Measurements from ENCODE around the gene SUZ12. TPM values are rescaled to one million over a fixed set of nuclear protein-coding genes. Genes with fewer than 3 reads are reported as not detected.
"Not testable (repeated sequence)": the region's sequence is repeated elsewhere in the genome, so short reads cannot be mapped to it uniquely, and the experiment has no call there.

The SUZ12 gene
- total RNA-seq, 1 donor from 2014 or later = 17.4 TPM

- TF ChIP-seq CTCF (IDR thresholded peaks at IDR 0.05; ENCODE audit: insufficient read depth, low read length, severe bottlenecking) = no peak
- Histone ChIP-seq H3K36me3 (ENCODE audit: control insufficient read depth, insufficient read depth, low read length) (no peaks in the 10 kb centered on the region), H3K27me3 (ENCODE audit: control insufficient read depth, insufficient read depth, low read length) (no peaks in the 10 kb centered on the region), H3K4me3 (ENCODE audit: low read depth, low read length) (no peak overlapping the region)
- no peak for FAIRE-seq
- peak; percentile 53 for DNase-seq (ENCODE audit: low read depth)
Measured at GRCh38 chr17:32019228-32019627, 82.4 kb downstream of the SUZ12 start.

GRCh38 chr17:32020943-32021614 lies 84.3 kb downstream of the SUZ12 start:
- DNase-seq (ENCODE audit: low read depth) (no peak), FAIRE-seq (no peak)
- H3K36me3 ChIP-seq (ENCODE audit: control insufficient read depth, insufficient read depth, low read length) = no peaks in the 10 kb centered on the region
- H3K4me3 ChIP-seq (ENCODE audit: low read depth, low read length) = no peak overlapping the region
- TF ChIP-seq CTCF (IDR thresholded peaks at IDR 0.05; ENCODE audit: insufficient read depth, low read length, severe bottlenecking) = no peak
- no peaks in the 10 kb centered on the region for H3K27me3 ChIP-seq (ENCODE audit: control insufficient read depth, insufficient read depth, low read length)

- DNase-seq (ENCODE audit: low read depth) = no peak
- Histone ChIP-seq H3K27me3 (ENCODE audit: control insufficient read depth, insufficient read depth, low read length) (no peaks in the 10 kb centered on the region), H3K4me3 (ENCODE audit: low read depth, low read length) (no peak overlapping the region), H3K36me3 (ENCODE audit: control insufficient read depth, insufficient read depth, low read length) (no peaks in the 10 kb centered on the region)
- FAIRE-seq = no peak
- no peak for TF ChIP-seq CTCF (IDR thresholded peaks at IDR 0.05; ENCODE audit: insufficient read depth, low read length, severe bottlenecking)
Measured at GRCh38 chr17:32021615-32021955, 84.8 kb downstream of the SUZ12 start.

GRCh38 chr17:32022554-32022953 lies 85.7 kb downstream of the SUZ12 start:
- not testable (repeated sequence) for H3K36me3 ChIP-seq (ENCODE audit: control insufficient read depth, insufficient read depth, low read length); FAIRE-seq

GRCh38 chr17:32027271-32027670 lies 90.5 kb downstream of the SUZ12 start:
- FAIRE-seq; DNase-seq (ENCODE audit: low read depth); H3K36me3 ChIP-seq (ENCODE audit: control insufficient read depth, insufficient read depth, low read length); H3K27me3 ChIP-seq (ENCODE audit: control insufficient read depth, insufficient read depth, low read length); H3K4me3 ChIP-seq (ENCODE audit: low read depth, low read length): not testable (repeated sequence)

More at GRCh38 chr17:32022554-32022953, 85.7 kb downstream of the SUZ12 start:
- not testable (repeated sequence) for H3K4me3 ChIP-seq (ENCODE audit: low read depth, low read length); H3K27me3 ChIP-seq (ENCODE audit: control insufficient read depth, insufficient read depth, low read length); DNase-seq (ENCODE audit: low read depth)

GRCh38 chr17:32033223-32033622 lies 96.4 kb downstream of the SUZ12 start:
- DNase-seq (ENCODE audit: low read depth) (no peak), FAIRE-seq (no peak)
- no peak for TF ChIP-seq CTCF (IDR thresholded peaks at IDR 0.05; ENCODE audit: insufficient read depth, low read length, severe bottlenecking)
- H3K4me3 ChIP-seq (ENCODE audit: low read depth, low read length) = no peak overlapping the region
- H3K27me3 ChIP-seq (ENCODE audit: control insufficient read depth, insufficient read depth, low read length) = no peaks in the 10 kb centered on the region
- H3K36me3 ChIP-seq (ENCODE audit: control insufficient read depth, insufficient read depth, low read length) = no peaks in the 10 kb centered on the region

GRCh38 chr17:32033812-32034211 lies 97.0 kb downstream of the SUZ12 start:
- not testable (repeated sequence) for H3K4me3 ChIP-seq (ENCODE audit: low read depth, low read length); DNase-seq (ENCODE audit: low read depth); H3K36me3 ChIP-seq (ENCODE audit: control insufficient read depth, insufficient read depth, low read length); FAIRE-seq; H3K27me3 ChIP-seq (ENCODE audit: control insufficient read depth, insufficient read depth, low read length)

GRCh38 chr17:32040246-32040645 lies 103.4 kb downstream of the SUZ12 start:
- not testable (repeated sequence) for DNase-seq (ENCODE audit: low read depth); H3K4me3 ChIP-seq (ENCODE audit: low read depth, low read length); H3K27me3 ChIP-seq (ENCODE audit: control insufficient read depth, insufficient read depth, low read length); FAIRE-seq; H3K36me3 ChIP-seq (ENCODE audit: control insufficient read depth, insufficient read depth, low read length)

- FAIRE-seq; H3K36me3 ChIP-seq (ENCODE audit: control insufficient read depth, insufficient read depth, low read length); H3K27me3 ChIP-seq (ENCODE audit: control insufficient read depth, insufficient read depth, low read length); DNase-seq (ENCODE audit: low read depth); H3K4me3 ChIP-seq (ENCODE audit: low read depth, low read length): not testable (repeated sequence)
Measured at GRCh38 chr17:32041306-32041875, 104.6 kb downstream of the SUZ12 start.

- not testable (repeated sequence) for H3K27me3 ChIP-seq (ENCODE audit: control insufficient read depth, insufficient read depth, low read length); H3K36me3 ChIP-seq (ENCODE audit: control insufficient read depth, insufficient read depth, low read length); H3K4me3 ChIP-seq (ENCODE audit: low read depth, low read length); DNase-seq (ENCODE audit: low read depth); FAIRE-seq
Measured at GRCh38 chr17:32042266-32042665, 105.5 kb downstream of the SUZ12 start.

Measured in bronchial epithelial cell (primary cell).